GM12892 (cell line): ENCODE measurements around the gene DHCR24.
"Not testable (repeated sequence)": the region's sequence is repeated elsewhere in the genome, so short reads cannot be mapped to it uniquely, and the experiment has no call there.

Experiments used
- POLR2A ChIP-seq: IDR thresholded peaks from 2 replicates; pipeline ENCODE4 v1.6.1; 2011; ENCODE audit warnings: low read depth, low read length, control low read depth
- POLR2AphosphoS5 ChIP-seq: IDR thresholded peaks from 2 replicates; pipeline ENCODE4 v1.6.1; 2011; ENCODE audit warnings: low read depth, low read length, control low read depth

DNA sequence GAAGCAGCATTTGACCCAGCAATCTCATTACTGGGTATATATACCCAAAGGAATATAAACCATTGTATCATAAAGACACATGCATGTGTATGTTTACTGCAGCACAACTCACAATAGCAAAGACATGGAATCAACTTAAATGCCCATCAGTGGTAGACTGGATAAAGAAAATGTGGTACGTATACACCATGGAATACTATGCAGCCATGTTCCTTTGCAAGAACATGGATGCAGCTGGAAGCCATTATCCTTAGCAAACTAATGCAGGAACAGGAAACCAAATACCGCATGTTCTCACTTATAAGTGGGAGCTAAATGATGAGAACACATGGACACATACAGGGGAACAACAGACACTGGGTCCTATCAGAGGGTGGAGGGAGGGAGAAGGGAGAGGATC is 5.4 kb downstream of the DHCR24 start:
- not testable (repeated sequence) for TF ChIP-seq POLR2A, POLR2AphosphoS5
